Liver (tissue), 9 donors: ENCODE measurements around the gene NECTIN1. TPM values are rescaled to one million over a fixed set of nuclear protein-coding genes. Genes with fewer than 3 reads are reported as not detected.

Experiments
- DNase-seq: peaks from one replicate; pipeline ENCODE4 v3.0.0-alpha.2; 2017; ENCODE audit warnings: low spot score
- H3K27ac ChIP-seq, 2 donors: one replicate each; pipeline ENCODE4 v1.7.0; 2013; ENCODE audit warnings: inconsistent platforms in 2 of 2, low read length in 2 of 2, control low read depth in 1 of 2, low read depth in 1 of 2, mild to moderate bottlenecking in 1 of 2
- H3K27me3 ChIP-seq, 4 donors: one replicate each; pipeline versions ENCODE4 v1.6.1 to v1.7.0; 2013; ENCODE audit warnings: low read length in 3 of 4, inconsistent platforms in 1 of 4, mild to moderate bottlenecking in 1 of 4, moderate library complexity in 1 of 4; ENCODE audit not compliant: control insufficient read depth in 4 of 4, insufficient read depth in 4 of 4
- H3K36me3 ChIP-seq, 4 donors: one replicate each; pipeline versions ENCODE4 v1.6.1 to v1.7.0; 2013; ENCODE audit warnings: low read length in 3 of 4, mild to moderate bottlenecking in 3 of 4, low read depth in 1 of 4, moderate library complexity in 1 of 4; ENCODE audit not compliant: control insufficient read depth in 4 of 4, insufficient read depth in 3 of 4
- H3K4me1 ChIP-seq, 4 donors: one replicate each; pipeline versions ENCODE4 v1.6.1 to v1.7.0; 2013; ENCODE audit warnings: low read length in 3 of 4, mild to moderate bottlenecking in 3 of 4, moderate library complexity in 1 of 4; ENCODE audit not compliant: control insufficient read depth in 4 of 4, insufficient read depth in 4 of 4
- H3K4me3 ChIP-seq, 3 donors: one replicate each; pipeline versions ENCODE4 v1.6.1 to v1.7.0; 2013; ENCODE audit warnings: low read length in 3 of 3, control low read depth in 1 of 3, low read depth in 1 of 3, mild to moderate bottlenecking in 1 of 3
- H3K9ac ChIP-seq, 2 donors: one replicate each; pipeline ENCODE4 v1.7.0; 2013; ENCODE audit warnings: low read length in 2 of 2, mild to moderate bottlenecking in 2 of 2, moderate library complexity in 2 of 2, control low read depth in 1 of 2, low read depth in 1 of 2
- H3K9me3 ChIP-seq, 4 donors: one replicate each; pipeline versions ENCODE4 v1.6.1 to v1.7.0; 2013; ENCODE audit warnings: low read length in 3 of 4; ENCODE audit not compliant: control insufficient read depth in 4 of 4
- EGR1 ChIP-seq, 2 donors: IDR thresholded peaks; 2 replicates each; pipeline ENCODE4 v1.6.1; 2016 to 2018; ENCODE audit warnings: antibody characterized with exemption in 2 of 2, low read depth in 2 of 2
- FOXA1 ChIP-seq: IDR thresholded peaks from 2 replicates; pipeline ENCODE4 v1.6.1; 2016; ENCODE audit warnings: antibody characterized with exemption
- FOXA2 ChIP-seq: IDR thresholded peaks from 2 replicates; pipeline ENCODE4 v1.6.1; 2016; ENCODE audit warnings: antibody characterized with exemption
- GABPA ChIP-seq, 2 donors: IDR thresholded peaks in 1 of 2; conservative IDR thresholded peaks in 1 of 2; 2 replicates each; pipeline ENCODE4 v1.6.1; 2016; ENCODE audit warnings: antibody characterized with exemption in 2 of 2, mild to moderate bottlenecking in 1 of 2, moderate library complexity in 1 of 2
- HNF4A ChIP-seq, 2 donors: conservative IDR thresholded peaks; 2 replicates each; pipeline ENCODE4 v1.6.1; 2016; ENCODE audit warnings: antibody characterized with exemption in 2 of 2, mild to moderate bottlenecking in 2 of 2
- HNF4G ChIP-seq: IDR thresholded peaks from 2 replicates; pipeline ENCODE4 v1.6.1; 2016; ENCODE audit warnings: antibody characterized with exemption
- JUND ChIP-seq, 2 donors: IDR thresholded peaks; 2 replicates each; pipeline ENCODE4 v1.6.1; 2016; ENCODE audit warnings: antibody characterized with exemption in 2 of 2
- NR2F2 ChIP-seq: IDR thresholded peaks from 2 replicates; pipeline ENCODE4 v1.6.1; 2016; ENCODE audit warnings: antibody characterized with exemption
- RAD21 ChIP-seq, 2 donors: IDR thresholded peaks; 2 replicates each; pipeline ENCODE4 v1.6.1; 2016; ENCODE audit warnings: antibody characterized with exemption in 2 of 2, mild to moderate bottlenecking in 2 of 2
- RXRA ChIP-seq, 2 donors: IDR thresholded peaks; 2 replicates each; pipeline ENCODE4 v1.6.1; 2017 to 2018; ENCODE audit warnings: antibody characterized with exemption in 2 of 2, mild to moderate bottlenecking in 1 of 2
- SP1 ChIP-seq: IDR thresholded peaks from 2 replicates; pipeline ENCODE4 v1.6.1; 2018; ENCODE audit warnings: antibody characterized with exemption, mild to moderate bottlenecking
- TAF1 ChIP-seq: conservative IDR thresholded peaks from 2 replicates; pipeline ENCODE4 v1.6.1; 2016; ENCODE audit warnings: antibody characterized with exemption, mild to moderate bottlenecking
- YY1 ChIP-seq: IDR thresholded peaks from 2 replicates; pipeline ENCODE4 v1.6.1; 2016; ENCODE audit warnings: antibody characterized with exemption, mild to moderate bottlenecking
- WGBS: extraction: QIAGEN DNeasy Blood & Tissue Kit; methylation state at CpG from one replicate; pipeline ENCODE4 v1.1.7; 2013; 5-methylcytosine and 5-hydroxymethylcytosine counted together
- polyA plus RNA-seq, 2 donors: library from polyadenylated mRNA; stranded (reverse) in 1 of 2; unstranded in 1 of 2; fragments of 200-250 nt in 1 of 2; fragments of >200 nt in 1 of 2; fragmentation: Nextera tagmentation in 1 of 2; extraction: Ambion mirVana in 1 of 2; gene quantifications; one replicate each; pipeline versions ENCODE4 v1.2.1 to v1.2.3, GENCODE V29; 2013 to 2015
- total RNA-seq, 2 donors: library from RNA; depleted of rRNA; stranded (reverse); fragments of >200 nt; gene quantifications; one replicate each; pipeline ENCODE4 v1.2.3, GENCODE V29; 2014
- TF ChIP-seq, protein P1 (sequence below): IDR thresholded peaks from 2 replicates; pipeline ENCODE4 v1.6.1; 2016; ENCODE audit warnings: antibody characterized with exemption, mild to moderate bottlenecking
- TF ChIP-seq, protein P2 (sequence below): IDR thresholded peaks from 2 replicates; pipeline ENCODE4 v1.6.1; 2016; ENCODE audit warnings: antibody characterized with exemption
- TF ChIP-seq, protein P3 (sequence below): IDR thresholded peaks from 2 replicates; pipeline ENCODE4 v1.6.1; 2016; ENCODE audit warnings: antibody characterized with exemption
- TF ChIP-seq, protein P4 (sequence below): IDR thresholded peaks from 2 replicates; pipeline ENCODE4 v1.6.1; 2016; ENCODE audit warnings: antibody characterized with exemption
- TF ChIP-seq, protein P5 (sequence below): fragments of 150-350 bp; IDR thresholded peaks from 2 replicates; pipeline ENCODE4 v1.5.1; 2017; ENCODE audit warnings: improper control_type of control experiment, low read depth, low read length; ENCODE audit not compliant: missing input control
- donor health status: healthy.
- donor health status: healthy.
- donor health status: healthy.
- donor health status: healthy.
- donor health status: healthy.

Gene NECTIN1
- total and polyA plus RNA-seq, 4 donors, result 0.69 to 7.7 (median 5.0) TPM

DNA sequence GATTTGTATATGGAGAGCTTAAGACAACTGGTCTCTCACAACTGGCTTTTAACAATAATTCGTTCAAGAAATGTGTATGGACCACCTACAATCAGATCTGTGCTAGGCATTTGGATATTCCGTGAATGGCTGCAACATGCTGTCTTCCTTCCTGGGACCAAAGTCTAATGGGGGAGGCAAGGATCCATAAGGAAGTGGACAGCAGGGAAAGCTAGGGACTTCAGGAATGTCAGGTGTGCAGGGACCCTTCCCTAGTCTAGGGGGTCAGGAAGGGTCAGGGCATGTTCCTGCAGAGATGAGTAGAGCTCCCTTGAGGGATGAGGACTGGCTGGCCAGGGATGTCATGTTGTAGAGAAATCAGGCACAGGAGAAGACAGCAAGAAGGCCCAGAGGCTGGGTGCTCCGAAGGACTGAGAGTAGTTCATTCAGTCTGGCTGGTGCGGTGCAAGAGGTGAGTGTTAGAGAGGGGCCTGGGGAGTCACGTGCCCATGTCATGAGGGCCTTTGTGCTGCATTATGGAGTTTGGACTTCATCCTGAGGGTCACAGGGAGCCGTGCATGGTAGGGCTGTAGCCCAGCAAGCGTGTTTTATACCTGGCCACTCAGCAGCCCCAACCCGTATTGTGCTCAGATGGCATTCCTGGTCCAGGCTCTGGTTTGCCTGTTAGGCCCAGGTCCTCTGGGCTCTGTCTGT lies 8.5 kb upstream of the NECTIN1 start (continued):
- TF ChIP-seq, protein P1, sequence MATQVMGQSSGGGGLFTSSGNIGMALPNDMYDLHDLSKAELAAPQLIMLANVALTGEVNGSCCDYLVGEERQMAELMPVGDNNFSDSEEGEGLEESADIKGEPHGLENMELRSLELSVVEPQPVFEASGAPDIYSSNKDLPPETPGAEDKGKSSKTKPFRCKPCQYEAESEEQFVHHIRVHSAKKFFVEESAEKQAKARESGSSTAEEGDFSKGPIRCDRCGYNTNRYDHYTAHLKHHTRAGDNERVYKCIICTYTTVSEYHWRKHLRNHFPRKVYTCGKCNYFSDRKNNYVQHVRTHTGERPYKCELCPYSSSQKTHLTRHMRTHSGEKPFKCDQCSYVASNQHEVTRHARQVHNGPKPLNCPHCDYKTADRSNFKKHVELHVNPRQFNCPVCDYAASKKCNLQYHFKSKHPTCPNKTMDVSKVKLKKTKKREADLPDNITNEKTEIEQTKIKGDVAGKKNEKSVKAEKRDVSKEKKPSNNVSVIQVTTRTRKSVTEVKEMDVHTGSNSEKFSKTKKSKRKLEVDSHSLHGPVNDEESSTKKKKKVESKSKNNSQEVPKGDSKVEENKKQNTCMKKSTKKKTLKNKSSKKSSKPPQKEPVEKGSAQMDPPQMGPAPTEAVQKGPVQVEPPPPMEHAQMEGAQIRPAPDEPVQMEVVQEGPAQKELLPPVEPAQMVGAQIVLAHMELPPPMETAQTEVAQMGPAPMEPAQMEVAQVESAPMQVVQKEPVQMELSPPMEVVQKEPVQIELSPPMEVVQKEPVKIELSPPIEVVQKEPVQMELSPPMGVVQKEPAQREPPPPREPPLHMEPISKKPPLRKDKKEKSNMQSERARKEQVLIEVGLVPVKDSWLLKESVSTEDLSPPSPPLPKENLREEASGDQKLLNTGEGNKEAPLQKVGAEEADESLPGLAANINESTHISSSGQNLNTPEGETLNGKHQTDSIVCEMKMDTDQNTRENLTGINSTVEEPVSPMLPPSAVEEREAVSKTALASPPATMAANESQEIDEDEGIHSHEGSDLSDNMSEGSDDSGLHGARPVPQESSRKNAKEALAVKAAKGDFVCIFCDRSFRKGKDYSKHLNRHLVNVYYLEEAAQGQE, result no peak
- TF ChIP-seq, protein P2, sequence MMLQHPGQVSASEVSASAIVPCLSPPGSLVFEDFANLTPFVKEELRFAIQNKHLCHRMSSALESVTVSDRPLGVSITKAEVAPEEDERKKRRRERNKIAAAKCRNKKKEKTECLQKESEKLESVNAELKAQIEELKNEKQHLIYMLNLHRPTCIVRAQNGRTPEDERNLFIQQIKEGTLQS, result no peak
- TF ChIP-seq, protein P3, sequence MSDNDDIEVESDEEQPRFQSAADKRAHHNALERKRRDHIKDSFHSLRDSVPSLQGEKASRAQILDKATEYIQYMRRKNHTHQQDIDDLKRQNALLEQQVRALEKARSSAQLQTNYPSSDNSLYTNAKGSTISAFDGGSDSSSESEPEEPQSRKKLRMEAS, result no peak
- no peak for TF ChIP-seq SP1

DNA sequence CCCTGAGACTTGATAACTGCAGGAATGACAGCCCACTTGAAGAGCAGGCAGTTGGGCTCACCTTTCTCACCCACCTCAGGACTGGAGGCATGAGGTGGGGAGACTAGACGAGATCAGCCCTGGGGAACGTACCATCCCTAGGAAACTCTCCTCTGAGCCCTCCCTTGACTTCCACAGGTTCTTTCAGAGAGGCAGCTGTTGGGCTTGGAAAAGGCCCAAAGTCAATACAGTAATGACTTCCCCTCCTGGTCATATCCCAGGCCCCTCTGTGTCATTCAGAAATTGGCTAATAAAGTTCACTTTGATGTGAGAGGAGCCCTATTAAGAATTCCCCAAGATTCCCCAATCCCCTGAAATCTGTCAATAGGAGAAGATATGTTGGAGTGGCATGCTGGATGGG lies 5.8 kb upstream of the NECTIN1 start:
- no peak overlapping the region for H3K9ac ChIP-seq
- no peaks in the 10 kb centered on the region for H3K36me3 ChIP-seq
- H3K27me3 ChIP-seq, result no peaks in the 10 kb centered on the region
- DNase-seq, result no peak
- H3K4me3 ChIP-seq, result no peak overlapping the region
- peaks cover 0 to 4% (median 4%) of the 10 kb centered on the region in 4 donors for H3K4me1 ChIP-seq
- TF ChIP-seq, protein P2, result no peak
- TF ChIP-seq HNF4G, result no peak
- TF ChIP-seq RAD21 (IDR thresholded peaks at IDR 0.05), result no peak
- TF ChIP-seq, protein P1, result no peak
- TF ChIP-seq EGR1 (IDR thresholded peaks at IDR 0.05; ENCODE audit: low read depth in 2 of 2), result no peak
- TF ChIP-seq, protein P4, sequence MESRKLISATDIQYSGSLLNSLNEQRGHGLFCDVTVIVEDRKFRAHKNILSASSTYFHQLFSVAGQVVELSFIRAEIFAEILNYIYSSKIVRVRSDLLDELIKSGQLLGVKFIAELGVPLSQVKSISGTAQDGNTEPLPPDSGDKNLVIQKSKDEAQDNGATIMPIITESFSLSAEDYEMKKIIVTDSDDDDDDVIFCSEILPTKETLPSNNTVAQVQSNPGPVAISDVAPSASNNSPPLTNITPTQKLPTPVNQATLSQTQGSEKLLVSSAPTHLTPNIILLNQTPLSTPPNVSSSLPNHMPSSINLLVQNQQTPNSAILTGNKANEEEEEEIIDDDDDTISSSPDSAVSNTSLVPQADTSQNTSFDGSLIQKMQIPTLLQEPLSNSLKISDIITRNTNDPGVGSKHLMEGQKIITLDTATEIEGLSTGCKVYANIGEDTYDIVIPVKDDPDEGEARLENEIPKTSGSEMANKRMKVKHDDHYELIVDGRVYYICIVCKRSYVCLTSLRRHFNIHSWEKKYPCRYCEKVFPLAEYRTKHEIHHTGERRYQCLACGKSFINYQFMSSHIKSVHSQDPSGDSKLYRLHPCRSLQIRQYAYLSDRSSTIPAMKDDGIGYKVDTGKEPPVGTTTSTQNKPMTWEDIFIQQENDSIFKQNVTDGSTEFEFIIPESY, result no peak
- no peak for TF ChIP-seq SP1
- no peak for TF ChIP-seq RXRA (IDR thresholded peaks at IDR 0.05)
- TF ChIP-seq, protein P3, result no peak
- no peak for TF ChIP-seq JUND (IDR thresholded peaks at IDR 0.05)
- TF ChIP-seq NR2F2, result no peak
- no peak for TF ChIP-seq FOXA1
- no peak for TF ChIP-seq GABPA (IDR thresholded peaks at IDR 0.05 in 1 of 2, conservative IDR thresholded peaks at IDR 0.05 in 1 of 2)
- no peak for TF ChIP-seq HNF4A (conservative IDR thresholded peaks at IDR 0.05)
- TF ChIP-seq FOXA2, result no peak
- TF ChIP-seq TAF1, result no peak
- TF ChIP-seq YY1, result no peak
- TF ChIP-seq, protein P5, sequence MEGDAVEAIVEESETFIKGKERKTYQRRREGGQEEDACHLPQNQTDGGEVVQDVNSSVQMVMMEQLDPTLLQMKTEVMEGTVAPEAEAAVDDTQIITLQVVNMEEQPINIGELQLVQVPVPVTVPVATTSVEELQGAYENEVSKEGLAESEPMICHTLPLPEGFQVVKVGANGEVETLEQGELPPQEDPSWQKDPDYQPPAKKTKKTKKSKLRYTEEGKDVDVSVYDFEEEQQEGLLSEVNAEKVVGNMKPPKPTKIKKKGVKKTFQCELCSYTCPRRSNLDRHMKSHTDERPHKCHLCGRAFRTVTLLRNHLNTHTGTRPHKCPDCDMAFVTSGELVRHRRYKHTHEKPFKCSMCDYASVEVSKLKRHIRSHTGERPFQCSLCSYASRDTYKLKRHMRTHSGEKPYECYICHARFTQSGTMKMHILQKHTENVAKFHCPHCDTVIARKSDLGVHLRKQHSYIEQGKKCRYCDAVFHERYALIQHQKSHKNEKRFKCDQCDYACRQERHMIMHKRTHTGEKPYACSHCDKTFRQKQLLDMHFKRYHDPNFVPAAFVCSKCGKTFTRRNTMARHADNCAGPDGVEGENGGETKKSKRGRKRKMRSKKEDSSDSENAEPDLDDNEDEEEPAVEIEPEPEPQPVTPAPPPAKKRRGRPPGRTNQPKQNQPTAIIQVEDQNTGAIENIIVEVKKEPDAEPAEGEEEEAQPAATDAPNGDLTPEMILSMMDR, result no peak
- 83% methylated on average over 2 of the region's 2 CpGs for WGBS
- no peak overlapping the region for H3K27ac ChIP-seq
- no peaks in the 10 kb centered on the region for H3K9me3 ChIP-seq
